HL-60 (cell line): Measurements from ENCODE around the gene SYCN.

Experiments
- POLR2AphosphoS5 ChIP-seq: IDR thresholded peaks from 2 replicates; pipeline ENCODE4 v1.6.1; 2012; ENCODE audit warnings: low read depth
- TF ChIP-seq, protein P1 (sequence below): IDR thresholded peaks from one replicate; pipeline ENCODE4 v1.5.1; 2011; ENCODE audit warnings: low read length, control low read depth, inconsistent platforms; ENCODE audit not compliant: insufficient read depth
- TF ChIP-seq, protein P2 (sequence below): IDR thresholded peaks from 2 replicates; pipeline ENCODE4 v1.6.1; 2012; ENCODE audit warnings: low read depth; ENCODE audit not compliant: insufficient replicate concordance

DNA sequence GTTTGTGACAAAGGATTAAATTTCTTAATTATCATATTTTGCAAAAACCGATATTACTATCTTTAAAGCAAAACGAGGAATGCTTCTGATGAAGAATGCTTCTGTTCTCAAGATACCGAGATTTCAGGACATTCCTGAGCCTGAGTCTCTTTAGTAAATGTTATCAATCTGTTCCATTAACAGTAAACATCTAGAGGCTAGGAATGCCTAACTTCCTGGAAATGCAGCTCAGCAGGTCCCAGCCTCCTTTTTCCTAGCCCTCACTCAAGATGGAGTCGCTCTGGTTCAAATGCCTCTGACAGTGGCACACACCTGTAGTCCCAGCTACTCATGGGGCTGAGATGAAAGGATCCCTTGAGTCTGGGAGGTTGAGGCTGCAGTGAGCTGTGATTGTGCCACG is 47.0 kb upstream of the SYCN start:
- TF ChIP-seq, protein P1, sequence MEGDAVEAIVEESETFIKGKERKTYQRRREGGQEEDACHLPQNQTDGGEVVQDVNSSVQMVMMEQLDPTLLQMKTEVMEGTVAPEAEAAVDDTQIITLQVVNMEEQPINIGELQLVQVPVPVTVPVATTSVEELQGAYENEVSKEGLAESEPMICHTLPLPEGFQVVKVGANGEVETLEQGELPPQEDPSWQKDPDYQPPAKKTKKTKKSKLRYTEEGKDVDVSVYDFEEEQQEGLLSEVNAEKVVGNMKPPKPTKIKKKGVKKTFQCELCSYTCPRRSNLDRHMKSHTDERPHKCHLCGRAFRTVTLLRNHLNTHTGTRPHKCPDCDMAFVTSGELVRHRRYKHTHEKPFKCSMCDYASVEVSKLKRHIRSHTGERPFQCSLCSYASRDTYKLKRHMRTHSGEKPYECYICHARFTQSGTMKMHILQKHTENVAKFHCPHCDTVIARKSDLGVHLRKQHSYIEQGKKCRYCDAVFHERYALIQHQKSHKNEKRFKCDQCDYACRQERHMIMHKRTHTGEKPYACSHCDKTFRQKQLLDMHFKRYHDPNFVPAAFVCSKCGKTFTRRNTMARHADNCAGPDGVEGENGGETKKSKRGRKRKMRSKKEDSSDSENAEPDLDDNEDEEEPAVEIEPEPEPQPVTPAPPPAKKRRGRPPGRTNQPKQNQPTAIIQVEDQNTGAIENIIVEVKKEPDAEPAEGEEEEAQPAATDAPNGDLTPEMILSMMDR, result no peak
- TF ChIP-seq POLR2AphosphoS5, result no peak
- TF ChIP-seq, protein P2, sequence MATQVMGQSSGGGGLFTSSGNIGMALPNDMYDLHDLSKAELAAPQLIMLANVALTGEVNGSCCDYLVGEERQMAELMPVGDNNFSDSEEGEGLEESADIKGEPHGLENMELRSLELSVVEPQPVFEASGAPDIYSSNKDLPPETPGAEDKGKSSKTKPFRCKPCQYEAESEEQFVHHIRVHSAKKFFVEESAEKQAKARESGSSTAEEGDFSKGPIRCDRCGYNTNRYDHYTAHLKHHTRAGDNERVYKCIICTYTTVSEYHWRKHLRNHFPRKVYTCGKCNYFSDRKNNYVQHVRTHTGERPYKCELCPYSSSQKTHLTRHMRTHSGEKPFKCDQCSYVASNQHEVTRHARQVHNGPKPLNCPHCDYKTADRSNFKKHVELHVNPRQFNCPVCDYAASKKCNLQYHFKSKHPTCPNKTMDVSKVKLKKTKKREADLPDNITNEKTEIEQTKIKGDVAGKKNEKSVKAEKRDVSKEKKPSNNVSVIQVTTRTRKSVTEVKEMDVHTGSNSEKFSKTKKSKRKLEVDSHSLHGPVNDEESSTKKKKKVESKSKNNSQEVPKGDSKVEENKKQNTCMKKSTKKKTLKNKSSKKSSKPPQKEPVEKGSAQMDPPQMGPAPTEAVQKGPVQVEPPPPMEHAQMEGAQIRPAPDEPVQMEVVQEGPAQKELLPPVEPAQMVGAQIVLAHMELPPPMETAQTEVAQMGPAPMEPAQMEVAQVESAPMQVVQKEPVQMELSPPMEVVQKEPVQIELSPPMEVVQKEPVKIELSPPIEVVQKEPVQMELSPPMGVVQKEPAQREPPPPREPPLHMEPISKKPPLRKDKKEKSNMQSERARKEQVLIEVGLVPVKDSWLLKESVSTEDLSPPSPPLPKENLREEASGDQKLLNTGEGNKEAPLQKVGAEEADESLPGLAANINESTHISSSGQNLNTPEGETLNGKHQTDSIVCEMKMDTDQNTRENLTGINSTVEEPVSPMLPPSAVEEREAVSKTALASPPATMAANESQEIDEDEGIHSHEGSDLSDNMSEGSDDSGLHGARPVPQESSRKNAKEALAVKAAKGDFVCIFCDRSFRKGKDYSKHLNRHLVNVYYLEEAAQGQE, result no peak
